Neural cell (in vitro differentiated cells): ENCODE data around the gene DACH1. TPM values are rescaled to one million over a fixed set of nuclear protein-coding genes. Genes with fewer than 3 reads are reported as not detected.

Experiments
- H2AFZ ChIP-seq: fragments of 200-600, 300-800 bp; sonication (generic), shearing (Covaris generic); 2 replicates; pipeline ENCODE4 v1.6.0; 2014; ENCODE audit warnings: low read depth, mild to moderate bottlenecking, antibody characterized with exemption, low read length, moderate library complexity
- H3F3A ChIP-seq: fragments of 200-600 bp; shearing (Covaris generic); 2 replicates; pipeline ENCODE4 v1.6.1; 2016; ENCODE audit warnings: mild to moderate bottlenecking, moderate library complexity, mixed read lengths, antibody characterized with exemption, low read length; ENCODE audit not compliant: insufficient read depth, poor library complexity, severe bottlenecking
- H3K27ac ChIP-seq: fragments of 200-600, 300-800 bp; sonication (generic), shearing (Covaris generic); 2 replicates; pipeline ENCODE4 v1.5.1; 2014; ENCODE audit warnings: mild to moderate bottlenecking, low read length, moderate library complexity
- H3K27me3 ChIP-seq: fragments of 300-800, 200-600 bp; sonication (generic), shearing (Covaris generic); 2 replicates; pipeline ENCODE4 v1.6.0; 2014; ENCODE audit warnings: mild to moderate bottlenecking, low read depth, low read length, moderate library complexity; ENCODE audit not compliant: insufficient read depth
- H3K36me3 ChIP-seq: fragments of 300-800, 200-600 bp; sonication (generic), shearing (Covaris generic); 2 replicates; pipeline ENCODE4 v1.5.1; 2014; ENCODE audit warnings: mild to moderate bottlenecking, antibody characterized with exemption, low read length, moderate library complexity; ENCODE audit not compliant: insufficient read depth
- H3K4me2 ChIP-seq: fragments of 300-800, 200-600 bp; sonication (generic), shearing (Covaris generic); 2 replicates; pipeline ENCODE4 v1.6.0; 2014; ENCODE audit warnings: mild to moderate bottlenecking, low read length
- H3K4me3 ChIP-seq: fragments of 300-800, 200-600 bp; sonication (generic), shearing (Covaris generic); 2 replicates; pipeline ENCODE4 v1.5.1; 2014; ENCODE audit warnings: mild to moderate bottlenecking, low read length, moderate library complexity
- H3K79me2 ChIP-seq: fragments of 200-600 bp; shearing (Covaris generic); replicated peaks from 2 replicates; pipeline ENCODE4 v1.6.0; 2014; ENCODE audit warnings: mild to moderate bottlenecking, low read length, moderate library complexity; ENCODE audit not compliant: insufficient read depth
- H3K9ac ChIP-seq: fragments of 300-800, 200-600 bp; sonication (generic), shearing (Covaris generic); 2 replicates; pipeline ENCODE4 v1.6.1; 2016; ENCODE audit warnings: mild to moderate bottlenecking, low read length, mixed read lengths
- H3K9me2 ChIP-seq: fragments of 200-600 bp; shearing (Covaris generic); 2 replicates; pipeline ENCODE4 v1.6.1; 2016; ENCODE audit warnings: mild to moderate bottlenecking, low read length, mixed read lengths; ENCODE audit not compliant: insufficient read depth
- H3K9me3 ChIP-seq: fragments of 200-600, 300-800 bp; sonication (generic), shearing (Covaris generic); 2 replicates; pipeline ENCODE4 v1.6.1; 2016; ENCODE audit warnings: mild to moderate bottlenecking, mixed run types, low read length, moderate library complexity, mixed read lengths
- H4K20me1 ChIP-seq: fragments of 200-600 bp; shearing (Covaris generic); 2 replicates; pipeline ENCODE4 v1.6.1; 2016; ENCODE audit warnings: mild to moderate bottlenecking, mixed run types; ENCODE audit not compliant: insufficient read depth
- CTCF ChIP-seq: fragments of 450-650 bp; IDR thresholded peaks from 2 replicates; pipeline ENCODE4 v1.5.1; 2014; ENCODE audit warnings: antibody characterized with exemption, mild to moderate bottlenecking, moderate library complexity; ENCODE audit not compliant: poor library complexity, severe bottlenecking
- EP300 ChIP-seq: fragments of 450-650 bp; conservative IDR thresholded peaks from 2 replicates; pipeline ENCODE4 v1.6.1; 2014; ENCODE audit warnings: antibody characterized with exemption, mild to moderate bottlenecking, moderate library complexity; ENCODE audit not compliant: poor library complexity, severe bottlenecking
- EZH2 ChIP-seq: fragments of 200-600, 300-800 bp; shearing (Covaris generic), sonication (generic); IDR thresholded peaks from 2 replicates; pipeline ENCODE4 v1.6.1; 2014; ENCODE audit warnings: antibody characterized with exemption, low read length, borderline replicate concordance, mild to moderate bottlenecking; ENCODE audit not compliant: insufficient read depth, poor library complexity, severe bottlenecking
- MXI1 ChIP-seq: fragments of 450-650 bp; conservative IDR thresholded peaks from 2 replicates; pipeline ENCODE4 v1.6.1; 2014; ENCODE audit warnings: antibody characterized with exemption, mild to moderate bottlenecking; ENCODE audit not compliant: poor library complexity, severe bottlenecking
- POLR2AphosphoS5 ChIP-seq: IDR thresholded peaks from 2 replicates; pipeline ENCODE4 v1.6.1; 2012
- RAD21 ChIP-seq: fragments of 450-650 bp; conservative IDR thresholded peaks from 2 replicates; pipeline ENCODE4 v1.6.1; 2014; ENCODE audit warnings: antibody characterized with exemption, mild to moderate bottlenecking, moderate library complexity
- REST ChIP-seq: IDR thresholded peaks from 2 replicates; pipeline ENCODE4 v1.6.1; 2012; ENCODE audit warnings: borderline replicate concordance
- SMC3 ChIP-seq: fragments of 450-650 bp; conservative IDR thresholded peaks from 2 replicates; pipeline ENCODE4 v1.6.1; 2014; ENCODE audit warnings: antibody characterized with exemption, mild to moderate bottlenecking, moderate library complexity; ENCODE audit not compliant: poor library complexity
- TAF1 ChIP-seq: IDR thresholded peaks from 2 replicates; pipeline ENCODE4 v1.6.1; 2012; ENCODE audit warnings: low read depth
- polyA plus RNA-seq: library from polyadenylated mRNA; depleted of rRNA; stranded (reverse); fragments of >200 nt; gene quantifications from 2 replicates; pipeline ENCODE4 v1.2.3, GENCODE V29; 2014

The DACH1 gene
- polyA plus RNA-seq, 1 donor from 2014 or later = 20.0 TPM

- H3K4me2 ChIP-seq = no peak overlapping the region
- no peak overlapping the region for H2AFZ ChIP-seq
- H3K9ac ChIP-seq = no peak overlapping the region
- H3F3A ChIP-seq = no peaks in the 10 kb centered on the region
- no peaks in the 10 kb centered on the region for H3K9me3 ChIP-seq
- no peaks in the 10 kb centered on the region for H3K9me2 ChIP-seq
- no peak overlapping the region for H3K4me3 ChIP-seq
- H3K36me3 ChIP-seq = no peaks in the 10 kb centered on the region
- TF ChIP-seq EZH2 = no peak
- TF ChIP-seq MXI1 = no peak
- no peak for TF ChIP-seq POLR2AphosphoS5
- TF ChIP-seq TAF1 = no peak
- H3K27me3 ChIP-seq = no peaks in the 10 kb centered on the region
- H3K27ac ChIP-seq = no peak overlapping the region
- H4K20me1 ChIP-seq = no peaks in the 10 kb centered on the region
- no peaks in the 10 kb centered on the region for H3K79me2 ChIP-seq
Observed at GRCh38 chr13:71593566-71593965, 273.4 kb downstream of the DACH1 start.

- TF ChIP-seq RAD21 (no peak), MXI1 (no peak), CTCF (no peak), TAF1 (no peak), SMC3 (no peak), REST (no peak), EP300 (no peak), POLR2AphosphoS5 (no peak), EZH2 (no peak)
- H3K36me3 ChIP-seq = no peaks in the 10 kb centered on the region
- H3F3A ChIP-seq = no peaks in the 10 kb centered on the region
- no peaks in the 10 kb centered on the region for H3K27me3 ChIP-seq
- H2AFZ ChIP-seq = no peak overlapping the region
- no peak overlapping the region for H3K4me2 ChIP-seq
- H3K9me3 ChIP-seq = no peaks in the 10 kb centered on the region
- no peaks in the 10 kb centered on the region for H3K79me2 ChIP-seq
- H3K9me2 ChIP-seq = no peaks in the 10 kb centered on the region
- H4K20me1 ChIP-seq = no peaks in the 10 kb centered on the region
- no peak overlapping the region for H3K27ac ChIP-seq
- H3K4me3 ChIP-seq = no peak overlapping the region
- no peak overlapping the region for H3K9ac ChIP-seq
Observed at GRCh38 chr13:71591374-71591773, 275.6 kb downstream of the DACH1 start.

- H2AFZ ChIP-seq = no peak overlapping the region
- H3K4me3 ChIP-seq = no peak overlapping the region
- no peaks in the 10 kb centered on the region for H3K27me3 ChIP-seq
- no peaks in the 10 kb centered on the region for H3F3A ChIP-seq
- no peaks in the 10 kb centered on the region for H3K9me2 ChIP-seq
- H3K27ac ChIP-seq = no peak overlapping the region
- TF ChIP-seq TAF1 (no peak), REST (no peak), CTCF (no peak), SMC3 (no peak), MXI1 (no peak), RAD21 (no peak), POLR2AphosphoS5 (no peak), EZH2 (no peak), EP300 (no peak)
- no peak overlapping the region for H3K4me2 ChIP-seq
- H3K9ac ChIP-seq = no peak overlapping the region
- H3K79me2 ChIP-seq = no peaks in the 10 kb centered on the region
- no peaks in the 10 kb centered on the region for H3K9me3 ChIP-seq
- H4K20me1 ChIP-seq = no peaks in the 10 kb centered on the region
- H3K36me3 ChIP-seq = no peaks in the 10 kb centered on the region
Observed at GRCh38 chr13:71590654-71591148, 276.3 kb downstream of the DACH1 start.
